Chondrocyte (in vitro differentiated cells): ENCODE measurements around the gene METTL8. TPM values are rescaled to one million over a fixed set of nuclear protein-coding genes. Genes with fewer than 3 reads are reported as not detected.
"Not testable (repeated sequence)": the region's sequence is repeated elsewhere in the genome, so short reads cannot be mapped to it uniquely, and the experiment has no call there.

Source experiments
- DNase-seq: peaks from one replicate; pipeline ENCODE4 v3.0.0; 2021; ENCODE audit warnings: mixed read lengths, low spot score
- H3K27ac Mint-ChIP-seq: one replicate; pipeline ENCODE4 v1.8.0; 2021; ENCODE audit warnings: mild to moderate bottlenecking, moderate library complexity, mixed read lengths; ENCODE audit not compliant: unreplicated experiment
- H3K27me3 Mint-ChIP-seq: 2 replicates; pipeline ENCODE4 v1.8.0; 2021; ENCODE audit warnings: low read depth, mixed read lengths
- H3K36me3 Mint-ChIP-seq: 2 replicates; pipeline ENCODE4 v1.8.0; 2021; ENCODE audit warnings: low read depth, mixed read lengths
- H3K4me1 Mint-ChIP-seq: 2 replicates; pipeline ENCODE4 v1.8.0; 2021; ENCODE audit warnings: low read depth, mild to moderate bottlenecking, mixed read lengths
- H3K4me3 Mint-ChIP-seq: one replicate; pipeline ENCODE4 v1.8.0; 2021; ENCODE audit warnings: mild to moderate bottlenecking, moderate library complexity, mixed read lengths; ENCODE audit not compliant: unreplicated experiment
- H3K9me3 Mint-ChIP-seq: 2 replicates; pipeline ENCODE4 v1.8.0; 2021; ENCODE audit warnings: low read depth, mixed read lengths
- CTCF ChIP-seq: fragments of 200-600 bp; sonication (generic); IDR thresholded peaks from 2 replicates; pipeline ENCODE4 v1.5.0; 2021; ENCODE audit warnings: antibody characterized with exemption, mild to moderate bottlenecking, moderate library complexity
- total RNA-seq: library from RNA; stranded (reverse); gene quantifications from 3 replicates; pipeline ENCODE4 v1.2.1, GENCODE V29; 2021

The METTL8 gene
- total RNA-seq, 1 donor from 2014 or later, result 24.0 TPM

GRCh38 chr2:171315781-171316180 is 118.0 kb downstream of the METTL8 start:
- TF ChIP-seq CTCF, result no peak
- H3K4me3 Mint-ChIP-seq, result no peak overlapping the region

GRCh38 chr2:171312182-171312581 is 121.6 kb downstream of the METTL8 start:
- peaks cover 13% of the 10 kb centered on the region for H3K9me3 Mint-ChIP-seq
- H3K4me3 Mint-ChIP-seq, H3K27ac Mint-ChIP-seq: not testable (repeated sequence)

More at GRCh38 chr2:171315781-171316180, 118.0 kb downstream of the METTL8 start:
- H3K27me3 Mint-ChIP-seq, result no peaks in the 10 kb centered on the region
- H3K36me3 Mint-ChIP-seq, result peaks cover 17% of the 10 kb centered on the region
- H3K4me1 Mint-ChIP-seq, result peaks cover 37% of the 10 kb centered on the region
- H3K27ac Mint-ChIP-seq, result no peak overlapping the region
- H3K9me3 Mint-ChIP-seq, result peaks cover 13% of the 10 kb centered on the region
- no peak for DNase-seq

DNA sequence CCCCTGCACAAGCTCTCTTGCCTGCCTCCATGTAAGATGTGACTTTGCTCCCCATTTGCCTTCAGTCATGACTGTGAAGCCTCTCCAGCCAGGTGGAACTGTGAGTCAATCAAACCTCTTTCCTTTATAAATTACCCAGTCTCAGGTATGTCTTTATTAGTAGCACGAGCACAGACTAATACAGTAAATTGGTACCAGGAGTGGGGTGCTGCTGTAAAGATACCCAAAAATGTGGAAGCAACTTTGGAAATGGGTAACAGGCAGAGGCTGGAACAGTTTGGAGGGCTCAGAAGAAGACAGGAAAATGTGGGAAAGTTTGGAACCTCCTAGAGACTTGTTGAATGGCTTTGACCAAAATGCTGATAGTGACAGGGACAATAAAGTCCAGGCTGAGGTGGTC is 122.2 kb downstream of the METTL8 start:
- DNase-seq, H3K4me1 Mint-ChIP-seq, H3K4me3 Mint-ChIP-seq, H3K27me3 Mint-ChIP-seq, H3K27ac Mint-ChIP-seq: not testable (repeated sequence)
- Mint-ChIP-seq H3K36me3 (peaks cover 15% of the 10 kb centered on the region), H3K9me3 (peaks cover 15% of the 10 kb centered on the region)

More at GRCh38 chr2:171312182-171312581, 121.6 kb downstream of the METTL8 start:
- not testable (repeated sequence) for DNase-seq, H3K4me1 Mint-ChIP-seq, H3K27me3 Mint-ChIP-seq
- H3K36me3 Mint-ChIP-seq, result peaks cover 15% of the 10 kb centered on the region

DNA sequence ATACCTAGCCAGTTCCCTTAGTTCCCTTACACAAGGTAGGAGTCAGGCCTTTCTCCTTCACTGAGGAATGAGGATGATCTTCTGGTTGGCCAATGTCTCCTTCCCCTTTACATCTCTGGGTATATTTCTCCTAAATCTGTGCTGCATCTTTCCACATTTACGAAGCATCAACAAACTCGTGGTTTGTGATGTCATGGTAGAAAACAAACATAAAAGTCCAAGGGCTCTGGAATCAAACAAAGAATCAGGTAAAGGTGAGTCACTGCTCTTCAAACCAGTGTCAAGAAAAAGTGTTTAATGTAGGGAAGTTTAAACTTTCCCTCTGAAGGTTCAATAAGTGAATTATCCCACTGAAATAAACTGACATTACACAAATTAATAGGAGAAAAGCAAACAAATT is 122.9 kb downstream of the METTL8 start:
- H3K36me3 Mint-ChIP-seq, result peaks cover 15% of the 10 kb centered on the region
- DNase-seq, result no peak
- no peak for TF ChIP-seq CTCF
- peaks cover 20% of the 10 kb centered on the region for H3K9me3 Mint-ChIP-seq
- no peak overlapping the region for H3K27ac Mint-ChIP-seq
- no peaks in the 10 kb centered on the region for H3K27me3 Mint-ChIP-seq
- H3K4me1 Mint-ChIP-seq, result peaks cover 2% of the 10 kb centered on the region
- no peak overlapping the region for H3K4me3 Mint-ChIP-seq

DNA sequence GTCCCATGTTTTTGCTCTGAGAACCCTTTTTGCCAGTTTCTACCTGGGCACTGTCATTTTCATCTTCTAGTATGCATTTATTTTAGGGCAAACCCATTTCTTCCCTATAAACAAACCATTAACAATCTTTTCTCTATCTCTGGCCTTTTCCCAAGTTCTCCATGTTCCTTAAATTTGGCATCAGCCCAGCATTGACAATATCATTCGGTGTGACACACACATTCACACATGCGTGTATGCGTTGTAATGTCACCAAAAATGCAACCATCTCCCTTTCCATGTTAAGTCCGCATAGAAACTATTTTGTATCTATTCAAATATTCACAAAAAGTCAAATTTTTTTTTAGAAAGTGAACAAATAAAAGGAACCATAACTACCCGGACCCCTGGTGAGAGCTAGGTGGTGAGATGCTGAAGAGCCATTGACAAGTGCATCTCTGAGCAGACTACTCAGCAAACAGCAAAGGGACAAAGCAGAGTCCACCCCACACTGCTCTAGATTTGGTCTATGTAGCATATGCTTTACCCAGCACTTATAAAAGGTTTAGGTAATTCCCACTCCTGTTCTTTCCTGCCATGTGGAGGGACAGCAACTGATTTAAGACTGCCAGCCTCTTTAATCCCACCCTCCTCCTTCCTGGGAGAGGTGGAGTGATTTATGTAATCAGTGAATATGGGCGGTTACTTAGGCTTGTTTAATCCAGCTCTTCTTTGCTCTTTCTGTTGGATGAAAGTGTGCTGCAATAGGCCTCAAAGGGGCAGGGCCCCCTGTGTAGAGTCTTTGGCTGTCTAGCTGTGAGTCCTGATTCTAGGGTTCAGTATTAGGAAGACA is 124.1 kb downstream of the METTL8 start:
- peaks cover 17% of the 10 kb centered on the region for H3K36me3 Mint-ChIP-seq
- no peak overlapping the region for H3K4me3 Mint-ChIP-seq
- H3K27ac Mint-ChIP-seq, result no peak overlapping the region
- H3K27me3 Mint-ChIP-seq, result no peaks in the 10 kb centered on the region
- peaks cover 20% of the 10 kb centered on the region for H3K9me3 Mint-ChIP-seq
- TF ChIP-seq CTCF, result no peak
- no peak for DNase-seq
- H3K4me1 Mint-ChIP-seq, result peaks cover under 1% of the 10 kb centered on the region

- Mint-ChIP-seq H3K27ac (no peak overlapping the region), H3K4me1 (peaks cover 10% of the 10 kb centered on the region), H3K36me3 (peaks cover 17% of the 10 kb centered on the region), H3K4me3 (no peak overlapping the region), H3K9me3 (peaks cover 20% of the 10 kb centered on the region), H3K27me3 (no peaks in the 10 kb centered on the region)
- no peak for DNase-seq
- no peak for TF ChIP-seq CTCF
These were observed 125.3 kb downstream of the METTL8 start for GRCh38 chr2:171308280-171309054.
